Superior temporal gyrus (tissue), 1 donor: ENCODE data around the gene GRIK4.

ENCODE experiments used
- DNase-seq: peaks from one replicate; pipeline ENCODE4 v3.0.0-alpha.2; 2016; ENCODE audit errors: extremely low spot score

The GRIK4 gene

DNA sequence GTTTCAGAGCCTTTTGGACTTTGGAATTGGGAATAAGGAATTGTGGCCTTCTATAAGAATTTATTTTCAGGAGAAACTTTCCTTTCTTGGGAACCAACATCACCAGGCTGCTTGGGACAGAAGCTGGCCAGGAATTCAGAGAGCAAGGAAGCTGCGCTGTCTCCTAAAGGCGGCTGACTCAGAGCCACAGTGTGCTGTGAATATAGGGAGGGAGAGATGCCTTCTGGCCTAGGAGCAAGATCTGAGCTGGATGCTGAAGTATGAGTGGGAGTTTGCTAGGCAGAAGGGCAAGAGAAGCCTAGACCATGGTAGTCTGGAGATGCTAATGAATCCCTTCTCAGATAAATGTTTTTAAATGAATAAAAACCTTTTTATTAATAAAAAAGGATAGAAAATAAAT is 298.7 kb downstream of the GRIK4 start:
- peak; percentile 26 for DNase-seq

DNA sequence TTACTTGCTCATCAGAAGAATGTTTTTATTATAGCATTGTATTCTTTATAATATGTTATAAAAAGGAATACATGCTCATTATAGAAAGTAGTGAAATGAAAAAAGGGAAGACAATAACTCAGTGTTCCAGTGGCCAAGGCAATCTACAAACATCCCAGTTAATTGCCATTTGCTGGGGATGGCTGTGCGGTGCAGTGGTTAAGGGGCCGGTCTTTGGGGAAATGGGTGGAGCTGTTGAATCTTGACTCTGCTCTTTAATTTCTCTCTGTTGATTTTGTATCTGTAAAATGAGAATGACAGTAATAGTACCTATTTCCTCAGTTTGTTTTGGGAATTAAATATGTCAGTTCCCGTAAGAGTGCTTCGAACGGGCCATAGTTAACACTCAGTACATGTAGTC is 299.7 kb downstream of the GRIK4 start:
- DNase-seq, result no peak

DNA sequence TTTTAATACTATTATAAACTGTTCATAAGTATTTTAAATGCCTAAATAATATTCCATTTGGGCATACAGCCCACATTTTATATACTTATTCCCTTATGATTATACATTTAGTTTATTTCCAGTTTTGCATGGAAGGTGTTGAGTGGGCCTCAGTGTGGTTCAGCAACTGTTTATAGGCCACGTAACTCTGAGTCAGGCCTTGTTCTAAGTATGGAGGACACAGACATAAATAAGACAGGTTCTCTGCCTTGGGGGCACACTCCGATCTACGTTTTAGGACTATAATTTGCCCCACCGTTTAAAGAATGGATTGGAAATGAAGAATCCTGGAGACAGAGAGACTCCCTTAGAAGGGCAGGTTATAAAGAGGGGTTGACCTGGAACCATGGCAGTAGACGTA is 300.2 kb downstream of the GRIK4 start:
- no peak for DNase-seq

DNA sequence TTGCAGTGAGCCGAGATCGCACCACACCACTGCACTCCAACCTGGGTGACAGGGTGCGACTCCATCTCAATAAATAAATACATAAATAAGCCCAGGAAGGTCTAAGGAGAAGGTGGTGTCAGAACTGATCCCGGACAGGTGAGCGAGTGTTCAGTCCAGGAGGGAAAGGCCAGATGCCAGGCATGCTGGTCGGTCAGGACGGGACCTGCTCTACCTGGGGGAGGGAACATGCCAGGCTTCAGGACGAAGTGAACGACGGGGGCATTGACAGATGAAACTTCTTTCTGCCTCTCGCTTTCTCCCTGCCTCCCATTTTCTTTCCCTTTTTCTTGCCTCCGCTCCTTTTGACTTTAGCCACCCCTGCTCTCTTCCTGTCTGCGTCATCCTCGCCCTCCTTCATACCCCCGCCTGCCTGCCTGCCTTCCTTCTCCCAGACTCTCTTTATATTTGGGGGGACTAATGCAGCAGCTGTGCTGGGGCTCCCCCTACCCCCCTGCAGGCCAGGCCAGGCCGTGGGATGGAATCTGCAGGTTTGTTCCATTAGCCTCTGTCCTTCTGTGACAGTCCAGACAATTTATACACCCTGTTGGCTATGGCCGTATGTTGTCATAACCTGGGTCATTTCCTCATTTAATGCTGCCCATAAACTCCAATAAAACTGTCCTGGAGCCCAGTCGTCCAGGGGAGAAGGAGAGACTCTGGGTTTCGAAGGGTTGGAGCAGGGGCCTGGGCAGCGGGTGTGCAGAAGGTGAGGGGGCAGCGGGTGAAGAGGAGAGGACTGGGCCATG is 303.2 kb downstream of the GRIK4 start:
- DNase-seq, result no peak

DNA sequence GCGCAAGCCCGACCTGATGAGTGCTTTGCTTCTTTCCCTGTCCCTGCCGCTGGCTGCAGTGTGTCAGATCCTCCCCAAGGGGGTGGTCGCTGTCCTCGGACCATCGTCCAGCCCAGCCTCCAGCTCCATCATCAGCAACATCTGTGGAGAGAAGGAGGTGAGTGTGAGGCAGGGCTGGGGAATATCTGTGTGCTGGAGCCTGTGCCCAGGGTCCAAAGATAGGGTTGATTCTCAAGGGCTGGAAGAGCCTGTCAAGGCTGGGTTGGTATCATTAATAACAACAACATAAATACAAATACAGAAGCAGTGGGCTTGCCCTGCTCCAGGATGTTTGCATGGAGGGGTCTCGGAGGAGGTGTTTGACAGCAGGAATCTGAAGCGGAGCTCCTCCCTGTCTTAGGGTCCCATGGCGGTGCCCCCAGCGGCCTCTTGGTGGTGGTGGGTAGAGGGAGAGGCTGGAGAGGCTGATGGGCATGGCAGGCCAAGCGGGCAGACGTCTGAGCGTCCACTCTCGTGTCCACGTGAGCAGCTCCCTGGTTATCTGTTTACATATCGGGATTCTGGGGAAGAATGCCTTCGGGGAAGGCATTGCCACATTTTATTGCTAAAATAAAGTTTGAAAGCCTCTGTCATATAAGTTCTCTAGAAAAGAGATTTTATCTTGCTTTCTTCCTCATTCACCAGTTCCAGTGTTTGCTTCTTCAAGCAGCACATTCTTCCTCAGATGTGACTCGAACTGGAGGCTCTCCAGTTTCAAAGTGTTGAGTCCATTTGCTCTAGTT is 304.0 kb downstream of the GRIK4 start:
- DNase-seq, result no peak

DNA sequence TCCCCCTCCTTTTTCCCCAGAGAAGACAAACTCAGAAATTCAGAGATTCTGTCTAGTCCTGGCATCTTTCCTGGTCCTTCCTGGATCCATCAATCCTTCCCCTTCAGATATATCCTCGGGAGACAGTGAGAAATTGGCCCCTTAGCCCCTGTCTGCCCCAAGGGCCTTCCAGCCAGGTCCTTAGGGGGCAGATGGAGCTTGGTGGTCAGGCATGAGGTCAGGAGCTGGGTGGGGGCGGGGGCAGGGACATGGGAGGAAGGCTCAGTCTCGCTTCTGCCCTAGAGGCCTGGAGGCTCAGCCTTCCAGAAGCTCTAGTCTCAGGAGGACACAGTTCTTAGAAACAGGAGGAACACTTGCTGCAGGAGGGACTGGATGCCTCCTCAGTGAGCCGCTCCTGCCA is 304.6 kb downstream of the GRIK4 start:
- no peak for DNase-seq

DNA sequence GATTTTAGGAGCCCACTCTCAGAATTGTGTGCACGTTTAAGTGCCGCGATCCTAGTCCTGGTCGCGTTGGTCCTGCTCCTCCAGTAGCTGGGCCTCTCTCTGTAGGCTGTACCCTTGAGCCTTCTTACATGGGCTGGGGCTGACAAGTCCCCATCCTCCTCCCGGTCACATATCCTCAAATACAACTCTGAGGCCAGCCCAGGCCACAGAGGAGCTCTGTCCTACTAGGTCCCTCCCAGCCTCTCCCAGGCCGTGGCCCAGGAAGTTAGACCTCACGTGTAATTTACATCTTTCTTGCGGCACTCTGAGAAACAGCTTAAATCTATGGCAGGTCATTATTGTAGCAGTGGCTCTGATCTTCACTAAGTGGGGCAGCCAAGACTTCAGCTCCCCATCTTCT is 305.2 kb downstream of the GRIK4 start:
- no peak for DNase-seq

DNA sequence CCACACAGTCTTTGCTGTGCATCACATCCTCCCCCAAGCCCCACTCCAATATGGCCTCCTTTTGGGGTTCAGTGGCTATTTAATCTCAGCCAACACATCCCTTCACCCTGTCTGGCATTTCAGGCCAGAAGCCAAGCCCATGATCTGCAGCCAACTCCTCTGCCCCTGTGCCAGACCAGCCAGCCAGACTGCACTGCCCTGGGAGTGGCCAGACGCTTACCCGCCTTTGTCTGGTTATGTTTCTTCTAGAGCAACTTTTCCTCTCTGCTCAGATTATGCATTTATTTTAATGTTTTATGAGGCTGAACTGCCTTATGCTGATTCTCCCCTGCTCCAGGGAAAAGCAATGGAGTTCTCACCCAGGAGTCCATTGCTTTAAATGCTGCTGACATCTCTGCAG is 305.6 kb downstream of the GRIK4 start:
- DNase-seq, result no peak

DNA sequence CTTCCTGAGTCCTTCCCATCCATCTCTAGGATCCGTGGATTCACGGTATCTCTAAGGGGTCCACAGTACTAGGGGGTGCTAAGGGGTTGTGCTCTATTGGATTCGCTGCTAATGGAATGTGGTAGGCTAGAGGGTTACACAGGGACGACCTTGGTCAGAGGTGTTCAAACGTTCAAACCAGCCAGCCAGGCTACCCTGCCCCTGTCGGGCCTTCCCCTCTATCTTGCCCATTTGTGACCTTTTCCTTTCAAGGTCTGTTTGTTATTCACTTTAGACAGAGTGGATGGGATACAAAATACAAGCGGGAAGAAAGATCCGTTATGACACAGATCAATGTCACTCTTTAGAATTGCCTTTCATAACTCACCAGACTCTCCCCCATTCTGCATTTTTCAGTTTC is 306.5 kb downstream of the GRIK4 start:
- DNase-seq, result no peak

DNA sequence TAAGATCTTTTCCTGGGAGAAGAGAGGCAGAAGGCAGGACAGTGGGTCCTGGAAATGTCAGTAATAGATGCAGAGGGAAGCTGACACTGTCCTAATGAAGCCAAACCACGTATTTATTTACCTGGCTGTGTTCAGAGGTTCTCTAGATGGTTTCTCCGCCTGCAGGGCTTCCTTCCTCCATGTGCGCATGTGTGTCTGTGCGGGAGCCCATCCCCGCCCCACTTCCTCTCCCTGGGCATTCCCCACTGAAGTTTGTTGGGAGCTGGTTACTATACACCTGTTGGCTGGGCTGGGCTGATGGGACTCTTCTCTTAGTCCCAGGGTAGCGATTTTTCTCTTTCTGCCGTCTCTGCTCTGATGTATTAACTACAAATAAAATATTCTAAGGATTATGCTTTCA is 307.5 kb downstream of the GRIK4 start:
- no peak for DNase-seq

DNA sequence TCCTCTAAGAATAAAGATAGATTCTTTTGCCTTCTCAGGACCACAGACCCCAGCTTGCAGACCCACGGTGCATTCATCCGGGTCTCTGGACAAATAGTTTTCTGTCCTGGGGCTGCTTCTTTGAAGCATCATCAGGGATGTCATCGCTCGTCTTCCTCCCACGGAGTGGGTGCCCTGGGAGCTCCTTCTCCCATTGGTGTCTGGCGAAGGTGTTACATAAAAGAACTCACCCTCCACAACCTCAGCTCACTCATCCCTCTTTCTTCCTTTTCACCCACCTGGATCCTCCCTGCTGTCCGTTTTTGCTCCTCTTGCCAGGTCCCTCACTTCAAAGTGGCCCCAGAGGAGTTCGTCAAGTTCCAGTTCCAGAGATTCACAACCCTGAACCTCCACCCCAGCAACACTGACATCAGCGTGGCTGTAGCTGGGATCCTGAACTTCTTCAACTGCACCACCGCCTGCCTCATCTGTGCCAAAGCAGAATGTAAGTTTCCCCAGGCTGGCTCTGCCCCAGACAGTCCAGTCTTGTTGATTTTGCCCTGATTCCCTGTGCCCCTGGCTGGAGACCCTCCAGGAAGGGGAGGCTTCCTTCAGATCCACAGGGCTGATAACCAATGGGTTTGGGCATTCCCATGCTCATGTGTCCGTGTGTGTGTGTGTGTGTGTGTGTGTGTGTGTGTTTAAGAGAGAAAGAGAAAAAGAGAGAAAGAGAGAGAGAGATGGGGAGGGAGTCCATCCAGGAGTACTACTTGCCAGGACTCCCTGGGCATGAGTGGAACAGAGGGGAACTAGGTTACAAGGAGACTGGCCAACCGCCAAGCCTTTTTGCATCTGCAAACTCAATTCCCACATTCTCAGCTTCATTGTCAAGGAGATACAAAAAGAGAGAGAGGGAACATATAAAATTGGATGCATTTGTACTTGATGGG is 308.2 kb downstream of the GRIK4 start:
- no peak for DNase-seq

DNA sequence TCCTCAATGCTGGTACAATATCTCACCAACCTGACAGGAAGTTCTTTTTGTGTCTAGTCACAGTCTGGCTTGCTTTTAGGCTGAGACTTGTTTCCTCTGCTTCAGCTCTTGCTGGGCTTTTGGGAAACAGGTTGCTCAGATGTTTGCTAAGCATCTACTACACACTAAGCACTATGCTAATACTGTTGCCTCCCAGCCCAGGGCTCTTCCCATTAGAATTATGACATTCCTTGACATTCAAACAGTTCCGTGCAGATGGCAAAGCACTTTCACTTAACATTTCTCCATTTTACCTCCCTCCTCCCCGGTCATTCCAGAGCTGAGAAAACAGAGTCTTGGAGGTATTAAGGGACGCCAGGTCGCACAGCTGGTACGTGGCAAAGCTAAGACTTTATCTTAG is 311.6 kb downstream of the GRIK4 start:
- no peak for DNase-seq

DNA sequence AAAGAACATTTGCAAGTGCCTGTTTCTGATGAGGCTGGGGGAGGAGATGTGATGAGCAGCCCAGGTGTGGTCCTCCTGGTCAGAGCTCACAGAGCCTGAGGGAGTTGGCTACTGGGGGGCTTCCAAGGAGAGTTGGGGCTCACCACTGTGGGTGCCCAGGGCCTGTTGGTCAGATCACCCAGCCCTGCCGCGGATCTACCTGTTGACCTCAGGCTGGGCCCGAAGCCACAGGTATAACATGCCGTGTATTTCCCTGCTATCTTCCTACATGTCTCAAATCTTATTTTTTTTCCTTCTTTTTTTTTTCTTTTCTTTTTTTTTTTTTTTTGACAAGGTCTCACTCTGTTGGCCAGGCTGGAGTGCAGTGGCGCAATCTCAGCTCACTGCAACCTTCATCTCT is 312.7 kb downstream of the GRIK4 start:
- DNase-seq, result no peak

DNA sequence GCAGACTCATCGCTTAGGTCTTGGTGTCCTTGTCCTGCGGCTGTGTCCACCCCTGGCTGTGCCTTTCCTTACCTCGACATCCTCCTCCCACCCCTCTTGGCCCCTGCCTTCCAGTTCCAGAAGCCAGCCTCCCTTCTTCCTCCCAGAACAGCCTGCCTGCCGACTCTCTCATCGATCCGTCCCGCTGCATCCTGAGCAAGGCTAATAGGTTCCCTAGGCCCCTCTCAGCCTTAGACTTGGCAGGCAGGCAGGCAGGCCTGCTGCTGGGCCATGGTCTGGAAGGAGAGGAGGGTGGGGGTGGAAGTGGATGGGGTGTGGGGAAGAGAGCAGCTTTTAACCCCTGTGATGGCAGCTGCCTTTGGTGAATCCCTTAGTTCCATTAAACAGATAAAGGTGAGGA is 315.6 kb downstream of the GRIK4 start:
- no peak for DNase-seq

DNA sequence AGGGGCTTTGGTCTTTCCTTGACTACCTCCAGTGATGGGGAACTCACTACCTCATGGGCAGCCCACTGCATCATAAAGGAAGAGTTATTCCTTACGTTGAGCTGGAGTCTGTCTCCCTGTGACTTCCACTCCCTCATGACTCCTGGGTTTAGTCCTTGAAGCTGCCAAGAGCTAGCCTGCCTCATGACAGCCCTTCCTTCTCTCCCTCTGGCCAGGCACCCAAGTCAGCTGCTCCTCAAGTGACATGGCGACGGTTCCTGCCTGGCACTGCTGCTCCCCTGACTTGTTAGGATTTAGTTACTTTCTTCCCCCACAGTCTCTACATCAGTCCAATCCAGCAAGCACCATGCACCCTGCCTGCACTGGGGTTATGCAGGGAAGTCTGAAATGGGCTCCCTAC is 316.3 kb downstream of the GRIK4 start:
- DNase-seq, result no peak

DNA sequence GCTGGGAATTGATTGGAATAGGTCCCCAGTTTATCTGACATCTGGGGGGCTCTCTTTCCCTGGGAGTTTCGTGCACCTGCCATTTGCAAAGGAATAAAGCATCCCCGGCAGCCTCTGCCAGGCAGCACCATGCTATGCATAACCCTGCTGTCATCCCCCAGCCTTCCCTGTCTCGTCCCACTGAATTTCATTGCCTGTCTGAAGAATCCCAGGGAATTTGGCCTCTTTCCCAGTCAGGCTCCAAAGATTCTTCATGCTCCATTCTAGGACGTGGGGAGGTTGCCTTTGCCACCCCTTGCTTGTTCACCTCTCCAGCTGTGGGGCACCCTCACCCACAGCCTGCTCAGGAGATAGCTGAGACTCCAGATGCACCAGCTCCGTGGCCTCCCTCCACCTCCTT is 317.3 kb downstream of the GRIK4 start:
- DNase-seq, result no peak

DNA sequence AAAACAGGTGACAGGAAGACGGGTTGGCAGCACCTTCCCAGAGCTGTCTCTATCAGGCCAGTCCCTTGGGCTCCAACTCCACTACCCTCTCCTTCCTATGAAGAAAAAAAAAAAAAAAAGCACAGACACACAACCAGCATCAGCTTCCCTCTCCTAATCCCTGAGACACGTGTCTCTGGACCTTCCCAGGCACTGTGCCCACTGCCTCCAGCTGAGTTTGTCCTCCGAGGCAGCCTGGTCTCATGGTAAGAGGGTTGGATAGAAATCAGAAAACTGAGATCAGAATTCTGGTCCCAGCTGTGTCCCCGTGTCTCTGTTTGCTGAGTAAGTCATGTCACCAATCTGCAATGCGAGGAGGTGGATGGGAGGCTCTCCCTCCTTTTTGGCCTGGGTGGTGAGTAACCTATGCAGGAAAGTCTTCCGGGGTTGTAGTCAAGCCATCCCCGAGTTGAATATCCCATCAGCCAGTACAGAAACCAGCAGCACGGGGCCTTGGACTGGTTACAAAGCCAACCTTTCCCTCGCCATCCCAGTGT is 318.6 kb downstream of the GRIK4 start:
- peak; percentile 41 for DNase-seq

DNA sequence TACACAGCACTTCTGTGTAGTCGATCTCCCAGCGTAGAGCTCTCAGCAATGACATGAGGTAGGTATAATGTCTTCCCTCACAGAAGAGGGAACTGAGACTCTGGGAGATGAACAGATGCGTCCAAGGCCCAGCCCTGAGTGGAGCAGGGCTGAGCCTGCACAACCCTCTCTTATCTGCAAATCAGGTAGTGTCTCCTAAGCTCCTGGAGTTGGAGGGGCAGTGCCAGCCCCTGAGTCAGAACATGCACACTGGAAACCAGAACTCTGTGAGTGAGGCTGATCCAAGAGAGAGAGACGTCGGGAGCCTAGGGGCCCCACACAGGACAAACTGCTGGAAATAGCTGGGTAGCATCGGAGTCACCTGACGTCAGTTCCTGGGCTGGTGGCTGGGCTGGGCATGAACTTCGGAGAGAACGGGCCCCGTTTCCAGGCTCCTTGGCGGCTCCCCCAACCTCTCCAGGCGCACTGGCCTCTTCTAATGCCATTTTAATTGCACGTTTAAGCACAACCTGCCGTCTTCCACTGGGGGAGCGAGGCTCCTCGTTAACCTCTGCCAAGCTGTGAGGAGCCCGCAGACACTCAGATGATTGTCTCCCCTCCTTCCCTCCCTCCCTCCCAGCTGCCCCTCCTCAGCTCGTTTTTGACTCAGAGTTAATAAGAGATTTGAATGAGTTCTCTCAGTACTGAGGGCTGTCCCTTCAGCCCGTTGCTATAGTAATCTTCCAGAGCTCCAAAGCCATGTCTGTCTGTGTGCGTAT is 321.1 kb downstream of the GRIK4 start:
- peak; percentile 61 for DNase-seq

DNA sequence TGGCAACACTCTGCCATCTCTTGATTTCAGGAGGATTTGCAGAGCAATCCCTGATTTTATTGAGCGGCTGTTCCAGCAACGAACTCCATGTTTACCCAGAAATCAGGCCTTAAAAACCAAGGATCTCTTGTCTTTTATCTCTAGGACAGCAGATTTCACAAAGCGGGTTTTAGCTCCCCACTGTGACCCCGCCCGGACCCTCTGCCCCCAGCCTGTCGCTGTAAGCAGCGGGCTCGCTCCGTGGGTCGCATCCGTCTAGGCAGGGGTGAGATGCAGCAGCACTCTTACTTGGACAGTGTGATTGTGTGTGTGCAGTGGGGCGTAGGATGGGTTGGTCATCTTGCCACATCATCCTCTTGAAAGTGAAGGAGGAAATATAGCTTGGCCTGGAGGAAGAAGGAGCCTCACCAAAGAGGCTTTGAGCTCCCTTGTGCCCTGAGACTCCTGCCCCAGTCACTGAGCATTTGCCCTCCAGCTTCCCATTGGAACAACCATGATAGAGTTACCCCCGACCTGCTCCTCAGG is 323.2 kb downstream of the GRIK4 start:
- DNase-seq, result no peak

DNA sequence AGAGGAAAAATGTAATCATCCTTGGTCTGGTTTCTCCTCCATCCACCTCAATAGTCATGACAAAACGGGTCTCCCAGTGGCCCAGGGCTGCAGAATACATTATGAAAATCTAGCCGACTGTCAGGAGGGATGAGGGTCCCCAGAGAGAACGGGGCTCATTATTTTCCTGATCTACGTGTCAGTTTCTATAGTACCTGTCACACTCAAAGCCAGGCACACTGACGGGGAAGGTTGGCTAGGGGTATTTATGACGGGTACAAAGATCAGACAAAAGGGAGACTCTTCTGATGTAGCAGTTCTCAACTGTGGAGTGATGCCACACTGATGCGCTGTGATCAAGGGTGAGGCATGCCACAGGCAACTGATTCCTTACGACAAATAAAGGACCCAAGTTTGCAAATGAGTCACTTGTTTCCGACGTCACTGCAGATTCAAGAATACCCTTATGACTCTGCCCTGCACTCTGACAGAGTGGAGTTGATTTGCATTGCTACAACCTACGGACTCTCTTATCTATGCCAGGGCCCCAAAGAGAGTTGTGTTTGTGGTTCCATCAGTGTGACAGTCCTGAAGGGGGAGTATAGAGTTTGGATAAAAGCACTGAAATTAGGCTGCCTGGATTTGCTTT is 324.2 kb downstream of the GRIK4 start:
- no peak for DNase-seq

DNA sequence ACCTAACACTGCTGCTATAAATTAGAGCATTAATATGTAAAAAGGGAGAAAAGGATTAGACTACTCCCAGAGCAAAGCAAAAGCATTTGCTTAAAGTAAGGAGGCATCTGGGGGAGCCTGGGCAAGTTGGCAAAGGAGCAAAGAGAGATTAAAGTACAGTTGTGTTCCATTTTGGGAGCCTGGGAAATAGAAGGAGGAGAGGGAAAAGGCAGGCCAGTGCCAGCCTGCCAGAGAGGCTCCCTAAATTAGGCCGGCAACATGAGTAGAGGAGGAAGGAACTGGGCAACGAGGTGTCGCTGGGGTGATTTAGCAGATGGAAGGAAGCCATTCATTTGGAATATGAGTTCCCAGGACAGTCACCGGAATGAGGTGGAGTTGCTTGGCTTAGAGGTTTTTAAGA is 326.1 kb downstream of the GRIK4 start:
- no peak for DNase-seq
